ENCODE measurements around the gene GRIK3.

Gene GRIK3

GRCh38 chr1:36807262-36807661 is 227.1 kb downstream of the GRIK3 start:
- DNase-seq: no peak

GRCh38 chr1:36805979-36806640 is 228.2 kb downstream of the GRIK3 start:
- no peak for DNase-seq

- DNase-seq: no peak
Measured at GRCh38 chr1:36804669-36805314, 229.5 kb downstream of the GRIK3 start.

GRCh38 chr1:36803868-36804570 is 230.3 kb downstream of the GRIK3 start:
- DNase-seq: no peak

- no peak for DNase-seq
Measured at GRCh38 chr1:36802018-36802417, 232.3 kb downstream of the GRIK3 start.

GRCh38 chr1:36797761-36798160 is 236.6 kb downstream of the GRIK3 start:
- DNase-seq: no peak

- DNase-seq: no peak
Measured at GRCh38 chr1:36796733-36797132, 237.6 kb downstream of the GRIK3 start.

GRCh38 chr1:36796106-36796590 is 238.2 kb downstream of the GRIK3 start:
- no peak for DNase-seq

GRCh38 chr1:36794460-36794859 is 239.9 kb downstream of the GRIK3 start:
- no peak for DNase-seq

GRCh38 chr1:36793452-36793851 is 240.9 kb downstream of the GRIK3 start:
- DNase-seq: no peak

GRCh38 chr1:36792292-36792691 is 242.0 kb downstream of the GRIK3 start:
- no peak for DNase-seq

GRCh38 chr1:36790191-36790590 is 244.1 kb downstream of the GRIK3 start:
- DNase-seq: no peak

GRCh38 chr1:36789535-36789934 is 244.8 kb downstream of the GRIK3 start:
- no peak for DNase-seq

- DNase-seq: no peak
Measured at GRCh38 chr1:36787312-36787913, 246.9 kb downstream of the GRIK3 start.

- no peak for DNase-seq
Measured at GRCh38 chr1:36786425-36786824, 247.9 kb downstream of the GRIK3 start.

GRCh38 chr1:36784147-36784859 is 250.0 kb downstream of the GRIK3 start:
- DNase-seq: no peak

- DNase-seq: no peak
Measured at GRCh38 chr1:36783475-36783874, 250.8 kb downstream of the GRIK3 start.

- no peak for DNase-seq
Measured at GRCh38 chr1:36782785-36783184, 251.5 kb downstream of the GRIK3 start.

- DNase-seq: no peak
Measured at GRCh38 chr1:36782085-36782484, 252.2 kb downstream of the GRIK3 start.

- DNase-seq: no peak
Measured at GRCh38 chr1:36781098-36781497, 253.2 kb downstream of the GRIK3 start.

- DNase-seq: no peak
Measured at GRCh38 chr1:36778740-36779139, 255.6 kb downstream of the GRIK3 start.

GRCh38 chr1:36776948-36777831 is 257.1 kb downstream of the GRIK3 start:
- no peak for DNase-seq

All from stimulated activated CD4-positive, alpha-beta T cell treated with anti-CD3 and anti-CD28 coated beads, Interleukin-12 subunit alpha, Interleukin-12 subunit beta, amount 100 ng/mL, for 4 hours (primary cell).